IPS-NIHi7 (cell line): ENCODE measurements around the gene EAF2.
"Not testable (repeated sequence)": the region's sequence is repeated elsewhere in the genome, so short reads cannot be mapped to it uniquely, and the experiment has no call there.

Experiments
- DNase-seq: peaks from one replicate; pipeline ENCODE4 v3.0.0; 2012; ENCODE audit warnings: mixed read lengths; ENCODE audit errors: extremely low spot score

Gene EAF2

GRCh38 chr3:121863247-121863646 lies 28.2 kb downstream of the EAF2 start:
- not testable (repeated sequence) for DNase-seq

DNA sequence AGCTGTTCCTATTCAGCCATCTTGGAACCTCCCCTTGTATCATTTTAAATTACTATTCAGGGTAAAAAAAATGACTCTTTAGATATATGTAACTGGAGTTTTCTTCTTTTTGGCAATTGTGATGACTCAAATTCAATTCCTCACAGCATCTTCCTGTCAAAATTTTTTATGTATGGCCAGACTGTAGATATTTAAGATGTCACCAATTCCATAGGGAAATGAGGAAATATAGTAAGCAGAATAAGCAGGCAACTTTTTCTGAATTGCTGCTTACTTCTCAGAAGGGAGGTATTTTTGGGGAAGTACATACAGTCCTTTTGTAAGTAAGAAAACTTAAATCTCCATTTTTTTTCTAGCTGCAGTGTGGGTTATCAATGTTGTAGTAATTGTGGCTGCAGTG lies 28.8 kb downstream of the EAF2 start:
- no peak for DNase-seq

- DNase-seq = no peak
These were observed 34.7 kb downstream of the EAF2 start for GRCh38 chr3:121869736-121870135.

DNA sequence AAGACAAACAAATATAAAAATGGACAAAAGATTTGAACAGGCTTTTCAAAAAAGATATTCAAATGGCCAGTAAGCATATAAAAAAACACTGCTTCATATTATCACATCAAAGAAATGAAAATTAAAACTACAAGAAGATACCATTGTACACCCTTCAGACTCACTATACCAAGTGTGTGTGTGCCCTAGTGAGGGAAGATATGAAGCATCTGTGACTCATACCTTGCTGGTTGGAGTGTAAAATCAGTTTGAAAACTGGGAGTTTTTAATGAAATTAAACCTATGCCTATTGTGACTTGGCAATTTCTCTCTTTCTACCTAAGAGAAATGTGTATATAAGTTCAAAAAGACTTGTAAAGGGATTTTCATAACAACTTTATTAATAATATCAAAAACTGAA lies 35.7 kb downstream of the EAF2 start:
- DNase-seq = no peak

GRCh38 chr3:121871430-121871829 lies 36.4 kb downstream of the EAF2 start:
- no peak for DNase-seq

DNA sequence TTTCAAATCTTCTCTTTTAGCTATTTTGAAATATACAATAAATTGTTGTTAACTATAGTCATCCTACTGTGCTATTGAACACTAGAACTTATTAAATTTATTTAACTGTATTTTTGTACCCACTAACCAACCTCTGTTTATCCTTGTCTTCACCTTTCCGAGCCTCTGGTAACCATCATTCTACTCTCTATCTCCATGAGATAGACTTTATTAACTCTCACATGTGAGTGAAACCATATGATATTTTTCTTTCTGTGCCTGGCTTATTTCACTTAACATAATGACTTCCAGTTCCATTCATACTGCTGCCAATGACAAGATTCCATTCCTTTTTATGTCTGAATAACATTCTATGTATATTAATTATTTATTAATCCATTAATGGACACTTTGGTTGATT lies 43.4 kb downstream of the EAF2 start:
- DNase-seq = no peak

DNA sequence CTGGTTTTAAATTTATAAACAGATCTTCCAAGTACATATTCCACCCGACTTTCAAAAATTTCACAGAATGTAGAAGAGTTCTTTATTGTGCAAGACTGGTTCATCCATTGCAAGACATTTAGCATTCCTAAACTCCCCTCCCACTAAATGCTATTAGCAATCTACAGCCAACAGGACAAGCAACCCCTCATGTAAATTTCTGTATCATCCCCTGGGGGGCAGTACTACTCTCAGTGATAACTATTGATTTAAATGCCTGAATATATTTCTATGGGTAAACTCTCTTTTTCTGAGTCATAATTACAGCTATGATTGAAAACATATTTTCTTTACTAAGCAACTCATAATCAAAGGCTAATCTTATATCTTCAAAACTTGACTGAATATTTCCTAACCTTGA lies 48.5 kb downstream of the EAF2 start:
- peak; percentile 57 for DNase-seq

DNA sequence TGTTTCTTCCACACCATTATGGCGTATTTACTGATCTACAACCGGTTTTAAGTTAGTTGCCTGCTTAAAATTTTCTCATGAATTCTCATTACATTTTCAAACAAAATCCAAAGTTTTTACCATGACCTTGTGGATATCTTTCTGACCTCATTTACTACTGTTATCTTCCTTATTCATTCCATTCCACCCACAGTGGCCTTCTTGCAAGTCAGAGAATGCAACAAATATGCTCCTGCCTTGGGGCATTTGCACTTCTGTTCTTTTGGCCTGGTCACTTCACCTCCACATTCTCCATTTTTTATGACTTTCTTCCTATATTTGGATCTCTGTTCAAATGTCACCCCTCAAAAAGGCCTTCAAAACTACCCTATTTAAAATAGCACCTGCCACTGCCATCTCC lies 50.4 kb downstream of the EAF2 start:
- DNase-seq = no peak

GRCh38 chr3:121894301-121894990 lies 59.4 kb downstream of the EAF2 start, which contains the start of gene SLC15A2:
Gene SLC15A2, plus strand, starts transcription at chr3:121894401. Its CDS starts 76 bp downstream, at chr3:121894477.
- peak; percentile 34 for DNase-seq

DNA sequence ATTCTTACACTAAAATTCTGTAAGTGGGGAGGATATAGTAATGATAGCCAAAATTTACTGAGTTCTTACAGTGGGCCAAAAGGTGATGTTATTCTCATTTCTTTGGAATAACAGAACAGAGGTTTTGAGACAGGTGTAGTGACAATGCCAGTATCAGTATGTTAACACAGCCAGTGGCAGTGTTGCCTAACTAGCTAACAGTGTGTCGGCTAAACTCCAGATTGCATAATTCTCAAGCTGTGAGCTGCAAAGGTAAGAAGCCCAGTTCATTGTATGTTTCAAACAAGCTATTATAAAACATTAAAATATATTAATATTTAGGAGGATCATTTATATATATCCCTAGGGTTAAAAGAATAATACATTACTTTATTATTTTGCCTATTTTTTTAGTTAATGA lies 60.1 kb downstream of the EAF2 start:
- no peak for DNase-seq

GRCh38 chr3:121895736-121896135 lies 60.7 kb downstream of the EAF2 start:
- DNase-seq = peak; percentile 12

GRCh38 chr3:121896823-121897222 lies 61.8 kb downstream of the EAF2 start:
- DNase-seq = no peak

GRCh38 chr3:121897296-121897695 lies 62.3 kb downstream of the EAF2 start:
- no peak for DNase-seq

- no peak for DNase-seq
These were observed 78.4 kb downstream of the EAF2 start for GRCh38 chr3:121913305-121913990.

- no peak for DNase-seq
These were observed 79.3 kb downstream of the EAF2 start for GRCh38 chr3:121914081-121914998.

DNA sequence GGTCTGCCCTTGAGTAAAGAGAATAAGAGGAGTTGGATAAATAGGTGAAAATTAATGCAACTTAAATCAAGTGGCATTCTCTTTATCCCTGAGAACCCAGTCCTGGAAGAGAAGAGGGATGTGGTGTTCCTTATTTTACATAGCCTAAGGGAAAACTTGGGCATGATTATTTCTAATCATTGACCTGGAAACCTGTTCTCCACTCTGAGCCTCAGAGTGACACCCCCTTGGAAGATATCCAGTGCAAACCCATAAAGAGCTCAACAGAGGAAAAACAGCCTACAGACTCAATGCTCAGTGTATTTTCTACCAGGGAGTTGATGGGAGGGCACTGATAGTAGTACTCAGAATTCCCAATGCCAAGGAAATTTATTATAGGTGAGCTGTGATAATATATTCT lies 81.2 kb downstream of the EAF2 start:
- DNase-seq = no peak

- DNase-seq = no peak
These were observed 83.9 kb downstream of the EAF2 start for GRCh38 chr3:121918779-121919483.

DNA sequence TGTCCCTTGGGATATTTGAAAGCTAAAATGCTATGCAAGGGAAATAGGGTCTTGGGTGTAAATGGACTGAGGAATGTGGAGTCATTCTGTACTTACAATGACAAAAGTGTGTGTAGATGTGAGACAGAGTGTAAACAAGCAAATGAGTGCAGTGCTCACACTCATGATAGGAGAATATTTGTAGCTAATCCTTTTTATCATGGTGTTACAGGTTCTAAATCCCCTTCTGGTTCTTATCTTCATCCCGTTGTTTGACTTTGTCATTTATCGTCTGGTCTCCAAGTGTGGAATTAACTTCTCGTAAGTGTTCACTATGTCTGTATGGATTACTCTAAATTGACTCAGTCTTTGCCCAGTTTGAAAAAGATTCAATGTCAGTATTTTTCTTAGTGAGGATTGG lies 89.7 kb downstream of the EAF2 start:
- no peak for DNase-seq

DNA sequence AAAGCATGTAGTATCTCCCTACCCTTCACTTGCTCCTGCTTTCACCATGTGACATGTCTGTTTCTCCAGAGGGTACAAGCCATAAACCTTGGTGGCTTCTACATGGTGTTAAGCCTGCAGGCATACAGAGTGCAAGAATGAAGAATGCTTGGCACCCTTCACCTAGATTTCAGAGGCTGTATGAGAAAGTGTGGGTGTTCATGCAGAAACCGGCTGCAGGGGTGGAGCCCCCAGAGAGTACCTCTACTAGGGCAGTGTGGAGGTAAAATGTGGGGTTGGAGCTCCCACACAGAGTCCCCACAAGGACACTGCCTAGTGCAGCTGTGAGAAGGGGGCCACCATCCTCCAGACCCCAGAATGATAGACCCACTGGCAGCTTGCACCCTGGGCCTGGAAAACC lies 91.4 kb downstream of the EAF2 start:
- DNase-seq = no peak
